Keratinocyte (primary cell): Measurements from ENCODE around the gene BCO1. TPM values are rescaled to one million over a fixed set of nuclear protein-coding genes. Genes with fewer than 3 reads are reported as not detected.
A peak's percentile ranks its signal among the peaks of the same experiment; 100 is the strongest.

Experiments used
- DNase-seq: peaks from one replicate; pipeline ENCODE4 v3.0.0-alpha.2; 2011; ENCODE audit warnings: low read depth, missing footprints, low spot score
- FAIRE-seq: peaks from 2 replicates; lab custom pipeline; 2011; peaks lifted over from hg19 to GRCh38; lab: Jason Lieb, UNC
- H2AFZ ChIP-seq: 2 replicates; pipeline ENCODE4 v1.6.0; 2012; ENCODE audit warnings: low read length, control low read depth, inconsistent platforms; ENCODE audit not compliant: control insufficient read depth
- H3K27ac ChIP-seq: 2 replicates; pipeline ENCODE4 v1.5.1; 2011; ENCODE audit warnings: low read length; ENCODE audit not compliant: control insufficient read depth, insufficient read depth
- H3K27me3 ChIP-seq: 3 replicates; pipeline ENCODE4 v1.6.0; 2011; ENCODE audit warnings: low read length; ENCODE audit not compliant: control insufficient read depth, insufficient read depth; ENCODE audit errors: extremely low read depth
- H3K36me3 ChIP-seq, 2 experiments: 2 replicates in 1 of 2; 3 replicates in 1 of 2; pipeline ENCODE4 v1.5.1; 2011; ENCODE audit warnings: low read length in 2 of 2, mild to moderate bottlenecking in 1 of 2; ENCODE audit not compliant: control insufficient read depth in 2 of 2, insufficient read depth in 2 of 2; ENCODE audit errors: extremely low read depth in 1 of 2
- H3K4me1 ChIP-seq: 3 replicates; pipeline ENCODE4 v1.5.1; 2011; ENCODE audit warnings: low read length; ENCODE audit not compliant: control insufficient read depth, insufficient read depth; ENCODE audit errors: extremely low read depth
- H3K4me2 ChIP-seq: 3 replicates; pipeline ENCODE4 v1.6.0; 2011; ENCODE audit warnings: low read depth, low read length; ENCODE audit not compliant: control insufficient read depth, insufficient read depth; ENCODE audit errors: extremely low read depth
- H3K4me3 ChIP-seq, 3 experiments: fragments of 200-600 bp in 1 of 3; sonication (generic) in 1 of 3; 2 replicates in 2 of 3; 3 replicates in 1 of 3; pipeline ENCODE4 v1.5.1; 2011 to 2016; ENCODE audit warnings: low read length in 3 of 3, mild to moderate bottlenecking in 3 of 3, control low read depth in 2 of 3, inconsistent platforms in 1 of 3, low read depth in 1 of 3, mixed read lengths in 1 of 3, mixed run types in 1 of 3, moderate library complexity in 1 of 3; ENCODE audit not compliant: control insufficient read depth in 2 of 3, insufficient read depth in 2 of 3; ENCODE audit errors: extremely low read depth in 1 of 3
- H3K79me2 ChIP-seq: 2 replicates; pipeline ENCODE4 v1.6.0; 2012; ENCODE audit warnings: low read length; ENCODE audit not compliant: control insufficient read depth, insufficient read depth
- H3K9ac ChIP-seq: 3 replicates; pipeline ENCODE4 v1.6.0; 2011; ENCODE audit warnings: low read length; ENCODE audit not compliant: control insufficient read depth, insufficient read depth; ENCODE audit errors: extremely low read depth
- H3K9me1 ChIP-seq: 3 replicates; pipeline ENCODE4 v1.6.0; 2011; ENCODE audit warnings: low read length; ENCODE audit not compliant: control insufficient read depth, insufficient read depth; ENCODE audit errors: extremely low read depth
- H3K9me3 ChIP-seq: 2 replicates; pipeline ENCODE4 v1.5.1; 2012; ENCODE audit warnings: low read depth, low read length; ENCODE audit not compliant: control insufficient read depth
- H4K20me1 ChIP-seq: 3 replicates; pipeline ENCODE4 v1.6.0; 2011; ENCODE audit warnings: low read length; ENCODE audit not compliant: control insufficient read depth, insufficient read depth; ENCODE audit errors: extremely low read depth
- EZH2 ChIP-seq: IDR thresholded peaks from one replicate; pipeline ENCODE4 v1.6.1; 2012; ENCODE audit warnings: inconsistent platforms, mild to moderate bottlenecking, low read length, moderate library complexity
- dilution Hi-C: fragments of 300-500 bp; cut with MboI; formaldehyde crosslinking; loops from one replicate; pipeline ENCODE4 v1.7.0; 2020; ENCODE audit warnings: low sequenced_read_pairs; ENCODE audit not compliant: extremely low pct_ligation_motif_present
- polyA plus RNA-seq, 5 experiments: library from polyadenylated mRNA; depleted of rRNA in 3 of 5; stranded (reverse) in 3 of 5; stranded (forward) in 1 of 5; unstranded in 1 of 5; fragments of >200 nt; gene quantifications; 1 replicate in 1 of 5; 2 replicates in 3 of 5; 3 replicates in 1 of 5; pipeline versions ENCODE4 v1.2.1 to v1.2.3, GENCODE V29; 2011 to 2012; ENCODE audit warnings: missing spikeins in 2 of 5, low read depth in 1 of 5, low replicate concordance in 1 of 5
- TF ChIP-seq, protein P1 (sequence below), 3 experiments: IDR thresholded peaks in 1 of 3; conservative IDR thresholded peaks in 1 of 3; optimal IDR thresholded peaks in 1 of 3; 2 replicates in 2 of 3; 3 replicates in 1 of 3; pipeline versions ENCODE3 to v1.5.1; 2011; ENCODE audit warnings: low read length in 3 of 3, mild to moderate bottlenecking in 3 of 3, moderate library complexity in 2 of 3, control low read depth in 1 of 3, inconsistent platforms in 1 of 3; ENCODE audit not compliant: insufficient read depth in 2 of 3; ENCODE audit errors: extremely low read depth in 1 of 3

Gene BCO1
- polyA plus RNA-seq, 1 donor (not counting 4 experiments of a cell fraction or from before 2014, with no cell fraction given), result 0.07 TPM

DNA sequence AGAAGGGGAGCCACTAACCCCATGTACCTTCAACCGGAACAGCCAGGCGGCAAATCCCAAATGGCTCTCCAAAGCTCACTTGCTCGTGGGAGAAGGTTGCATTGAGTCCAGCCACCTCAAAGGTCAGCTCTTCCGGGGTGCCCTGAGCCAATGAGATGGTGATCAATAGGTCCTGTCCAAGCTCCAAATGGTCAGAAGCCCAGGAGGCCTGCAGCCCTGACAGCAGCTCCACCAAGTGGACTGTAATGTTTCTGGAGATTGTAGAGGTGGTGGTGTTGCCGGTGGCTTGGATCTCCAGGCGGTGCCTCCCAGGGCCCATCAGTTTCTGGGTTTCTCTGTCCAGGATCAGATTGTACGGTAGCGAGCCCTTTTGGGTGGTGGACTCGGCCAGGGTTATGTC, 39.9 kb upstream of the BCO1 start:
- no peak for TF ChIP-seq EZH2
- TF ChIP-seq, protein P1, sequence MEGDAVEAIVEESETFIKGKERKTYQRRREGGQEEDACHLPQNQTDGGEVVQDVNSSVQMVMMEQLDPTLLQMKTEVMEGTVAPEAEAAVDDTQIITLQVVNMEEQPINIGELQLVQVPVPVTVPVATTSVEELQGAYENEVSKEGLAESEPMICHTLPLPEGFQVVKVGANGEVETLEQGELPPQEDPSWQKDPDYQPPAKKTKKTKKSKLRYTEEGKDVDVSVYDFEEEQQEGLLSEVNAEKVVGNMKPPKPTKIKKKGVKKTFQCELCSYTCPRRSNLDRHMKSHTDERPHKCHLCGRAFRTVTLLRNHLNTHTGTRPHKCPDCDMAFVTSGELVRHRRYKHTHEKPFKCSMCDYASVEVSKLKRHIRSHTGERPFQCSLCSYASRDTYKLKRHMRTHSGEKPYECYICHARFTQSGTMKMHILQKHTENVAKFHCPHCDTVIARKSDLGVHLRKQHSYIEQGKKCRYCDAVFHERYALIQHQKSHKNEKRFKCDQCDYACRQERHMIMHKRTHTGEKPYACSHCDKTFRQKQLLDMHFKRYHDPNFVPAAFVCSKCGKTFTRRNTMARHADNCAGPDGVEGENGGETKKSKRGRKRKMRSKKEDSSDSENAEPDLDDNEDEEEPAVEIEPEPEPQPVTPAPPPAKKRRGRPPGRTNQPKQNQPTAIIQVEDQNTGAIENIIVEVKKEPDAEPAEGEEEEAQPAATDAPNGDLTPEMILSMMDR (optimal IDR thresholded peaks at IDR 0.05 in 1 of 3, IDR thresholded peaks at IDR 0.05 in 1 of 3, conservative IDR thresholded peaks at IDR 0.05 in 1 of 3; ENCODE audit: extremely low read depth in 1 of 3, insufficient read depth in 2 of 3, low read length in 3 of 3), result peak in 2 of 3 experiments; percentile 23 to 59
- no peaks in the 10 kb centered on the region for H3K79me2 ChIP-seq
- no peak overlapping the region for H3K9ac ChIP-seq
- FAIRE-seq (no peak), DNase-seq (no peak)
- no peaks in the 10 kb centered on the region for H3K36me3 ChIP-seq
- no peaks in the 10 kb centered on the region for H4K20me1 ChIP-seq
- no peak overlapping the region for H3K27ac ChIP-seq
- H3K9me1 ChIP-seq, result no peaks in the 10 kb centered on the region
- dilution Hi-C loops, result no loop called here
- no peaks in the 10 kb centered on the region for H3K27me3 ChIP-seq
- no peak overlapping the region for H3K4me3 ChIP-seq
- no peak overlapping the region for H3K4me2 ChIP-seq
- H3K9me3 ChIP-seq, result no peaks in the 10 kb centered on the region
- H3K4me1 ChIP-seq, result no peaks in the 10 kb centered on the region
- H2AFZ ChIP-seq, result no peak overlapping the region

DNA sequence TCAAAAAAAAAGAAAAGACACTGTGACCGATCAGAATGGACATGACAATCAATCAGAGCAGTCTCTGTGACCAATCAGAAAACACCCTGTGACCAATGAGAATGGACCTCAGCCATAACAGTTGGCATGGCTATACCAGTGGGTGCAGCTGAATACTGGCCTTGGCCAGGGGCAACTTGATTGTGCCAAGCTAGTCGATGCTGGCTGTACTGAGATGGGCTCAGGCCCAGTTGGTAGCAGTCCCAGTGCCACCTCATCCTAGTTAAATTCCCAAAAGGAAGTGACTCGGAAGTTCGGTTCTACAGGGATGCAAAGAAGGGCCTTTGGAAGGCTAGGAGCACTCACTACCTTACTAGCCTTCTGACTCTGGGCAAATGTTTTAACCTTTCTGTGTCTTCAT, 37.2 kb upstream of the BCO1 start:
- Histone ChIP-seq H3K27ac (no peak overlapping the region), H3K9ac (no peak overlapping the region), H3K4me2 (no peak overlapping the region), H3K4me1 (no peaks in the 10 kb centered on the region), H3K4me3 (no peak overlapping the region), H3K9me3 (no peaks in the 10 kb centered on the region), H3K36me3 (no peaks in the 10 kb centered on the region), H3K9me1 (no peaks in the 10 kb centered on the region), H4K20me1 (no peaks in the 10 kb centered on the region), H3K79me2 (no peaks in the 10 kb centered on the region), H3K27me3 (no peaks in the 10 kb centered on the region), H2AFZ (no peak overlapping the region)
- dilution Hi-C loops, result no loop called here
- TF ChIP-seq, protein P1 (optimal IDR thresholded peaks at IDR 0.05 in 1 of 3, IDR thresholded peaks at IDR 0.05 in 1 of 3, conservative IDR thresholded peaks at IDR 0.05 in 1 of 3; ENCODE audit: extremely low read depth in 1 of 3, insufficient read depth in 2 of 3, low read length in 3 of 3), result no peak
- TF ChIP-seq EZH2, result no peak
- DNase-seq (no peak), FAIRE-seq (no peak)
